Measurements from ENCODE around the gene SNORC. TPM values are rescaled to one million over a fixed set of nuclear protein-coding genes. Genes with fewer than 3 reads are reported as not detected.

SNORC gene
- total RNA-seq, 1 donor from 2014 or later = not detected

DNA sequence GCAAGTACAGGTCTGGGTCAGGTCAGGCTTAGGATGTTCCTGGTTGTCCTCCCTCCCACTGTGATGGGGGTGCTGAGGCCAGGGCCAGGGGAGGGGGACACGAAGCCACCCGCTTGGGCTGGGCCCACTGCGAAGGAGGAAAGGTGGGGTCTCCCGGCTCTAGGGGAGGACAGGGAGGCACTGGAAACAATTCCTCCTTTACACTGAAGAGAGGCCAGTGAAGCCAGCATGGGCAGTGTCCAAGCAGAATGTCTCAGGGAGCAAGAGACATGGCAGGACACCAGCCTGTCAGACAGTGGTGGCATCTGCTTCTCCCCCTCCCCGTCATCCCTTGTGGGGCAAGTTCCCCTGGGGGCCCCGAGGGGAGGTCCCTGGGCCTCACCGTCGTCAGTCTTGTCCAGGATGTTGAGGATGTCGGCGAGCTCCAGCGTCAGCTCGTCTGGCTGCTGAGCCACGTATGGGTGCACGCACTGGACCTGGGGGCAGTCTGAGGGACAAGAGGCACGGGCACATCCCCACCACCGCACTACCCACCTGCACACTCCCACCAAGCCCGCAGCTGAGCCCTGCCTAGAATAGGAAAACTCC lies 10.8 kb downstream of the SNORC start:
- intact Hi-C loops (cut with DNase I) = no loop called here
- TF ChIP-seq, protein P1, sequence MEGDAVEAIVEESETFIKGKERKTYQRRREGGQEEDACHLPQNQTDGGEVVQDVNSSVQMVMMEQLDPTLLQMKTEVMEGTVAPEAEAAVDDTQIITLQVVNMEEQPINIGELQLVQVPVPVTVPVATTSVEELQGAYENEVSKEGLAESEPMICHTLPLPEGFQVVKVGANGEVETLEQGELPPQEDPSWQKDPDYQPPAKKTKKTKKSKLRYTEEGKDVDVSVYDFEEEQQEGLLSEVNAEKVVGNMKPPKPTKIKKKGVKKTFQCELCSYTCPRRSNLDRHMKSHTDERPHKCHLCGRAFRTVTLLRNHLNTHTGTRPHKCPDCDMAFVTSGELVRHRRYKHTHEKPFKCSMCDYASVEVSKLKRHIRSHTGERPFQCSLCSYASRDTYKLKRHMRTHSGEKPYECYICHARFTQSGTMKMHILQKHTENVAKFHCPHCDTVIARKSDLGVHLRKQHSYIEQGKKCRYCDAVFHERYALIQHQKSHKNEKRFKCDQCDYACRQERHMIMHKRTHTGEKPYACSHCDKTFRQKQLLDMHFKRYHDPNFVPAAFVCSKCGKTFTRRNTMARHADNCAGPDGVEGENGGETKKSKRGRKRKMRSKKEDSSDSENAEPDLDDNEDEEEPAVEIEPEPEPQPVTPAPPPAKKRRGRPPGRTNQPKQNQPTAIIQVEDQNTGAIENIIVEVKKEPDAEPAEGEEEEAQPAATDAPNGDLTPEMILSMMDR (IDR thresholded peaks at IDR 0.05) = no peak
- no peak for DNase-seq (ENCODE audit: low spot score in 2 of 2)
- Histone ChIP-seq H3K4me1 (no peaks in the 10 kb centered on the region), H3K9me3 (no peaks in the 10 kb centered on the region), H3K27ac (no peak overlapping the region), H3K27me3 (peaks cover under 1% of the 10 kb centered on the region), H3K36me3 (no peaks in the 10 kb centered on the region), H3K4me3 (no peak overlapping the region)

- no peak for DNase-seq (ENCODE audit: low spot score in 2 of 2)
- Histone ChIP-seq H3K4me3 (no peak overlapping the region), H3K36me3 (no peaks in the 10 kb centered on the region), H3K9me3 (no peaks in the 10 kb centered on the region), H3K27me3 (no peaks in the 10 kb centered on the region), H3K27ac (no peak overlapping the region), H3K4me1 (no peaks in the 10 kb centered on the region)
- intact Hi-C loops (cut with DNase I) = no loop called here
- TF ChIP-seq, protein P1 (IDR thresholded peaks at IDR 0.05) = no peak
Observed at GRCh38 chr2:232882085-232882484, 12.0 kb downstream of the SNORC start.

- intact Hi-C loops (cut with DNase I) = no loop called here
- Histone ChIP-seq H3K9me3 (no peaks in the 10 kb centered on the region), H3K4me1 (no peaks in the 10 kb centered on the region), H3K36me3 (no peaks in the 10 kb centered on the region), H3K4me3 (no peak overlapping the region), H3K27me3 (no peaks in the 10 kb centered on the region), H3K27ac (no peak overlapping the region)
- TF ChIP-seq, protein P1 (IDR thresholded peaks at IDR 0.05) = no peak
- no peak for DNase-seq (ENCODE audit: low spot score in 2 of 2)
Observed at GRCh38 chr2:232882505-232883115, 12.5 kb downstream of the SNORC start.

GRCh38 chr2:232883116-232883721 lies 13.2 kb downstream of the SNORC start:
- H3K4me3 ChIP-seq = no peak overlapping the region
- no peaks in the 10 kb centered on the region for H3K36me3 ChIP-seq
- intact Hi-C loops (cut with DNase I) = no loop called here
- TF ChIP-seq, protein P1 (IDR thresholded peaks at IDR 0.05) = no peak
- no peaks in the 10 kb centered on the region for H3K4me1 ChIP-seq
- no peak overlapping the region for H3K27ac ChIP-seq
- no peak for DNase-seq (ENCODE audit: low spot score in 2 of 2)
- no peaks in the 10 kb centered on the region for H3K9me3 ChIP-seq
- no peaks in the 10 kb centered on the region for H3K27me3 ChIP-seq

DNA sequence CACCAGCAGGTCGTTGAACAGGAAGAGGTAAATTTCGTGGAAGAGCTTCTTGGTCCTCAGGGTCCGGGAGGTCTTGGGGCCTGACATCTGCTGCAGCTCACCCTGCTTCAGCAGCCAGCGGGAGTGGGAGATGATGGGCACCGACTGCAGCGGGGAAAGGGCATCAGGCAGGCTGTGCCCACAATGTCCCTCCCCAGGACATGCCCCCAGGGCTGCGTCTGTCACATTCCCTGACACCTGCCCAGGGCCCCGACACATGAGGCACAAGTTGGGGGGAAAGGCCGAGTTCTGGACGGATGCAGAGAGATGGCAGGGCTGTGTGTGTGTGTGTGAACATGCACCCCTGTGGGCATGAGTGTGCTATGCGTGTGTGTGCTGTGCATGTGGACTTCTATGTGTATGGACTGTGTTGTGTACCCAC lies 13.9 kb downstream of the SNORC start:
- Histone ChIP-seq H3K27ac (no peak overlapping the region), H3K9me3 (no peaks in the 10 kb centered on the region), H3K4me3 (no peak overlapping the region), H3K36me3 (no peaks in the 10 kb centered on the region), H3K4me1 (no peaks in the 10 kb centered on the region), H3K27me3 (no peaks in the 10 kb centered on the region)
- intact Hi-C loops (cut with DNase I) = no loop called here
- TF ChIP-seq, protein P1 (IDR thresholded peaks at IDR 0.05) = no peak
- DNase-seq (ENCODE audit: low spot score in 2 of 2) = no peak

All from ascending aorta (tissue), 2 donors.